ENCODE data around the gene CNNM2.
"Not testable (repeated sequence)": the region's sequence is repeated elsewhere in the genome, so short reads cannot be mapped to it uniquely, and the experiment has no call there.

Gene CNNM2

DNA sequence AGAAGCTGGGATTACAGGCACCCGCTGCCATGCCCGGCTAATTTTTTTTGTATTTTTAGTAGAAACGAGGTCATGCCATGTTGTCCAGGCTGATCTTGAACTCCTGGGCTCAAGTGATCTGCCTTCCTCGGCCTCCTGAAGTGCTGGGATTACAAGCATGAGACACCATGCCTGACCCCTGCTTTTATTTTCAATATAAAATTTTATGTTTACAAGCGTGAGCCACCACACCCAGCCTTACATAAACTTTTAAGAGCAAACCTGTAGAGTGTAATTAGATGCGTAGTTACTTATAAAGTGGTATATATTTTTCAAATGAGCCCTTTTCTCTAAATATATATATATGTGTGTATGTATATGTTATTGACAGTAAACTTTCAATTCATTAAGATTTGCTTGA is 8.7 kb downstream of the CNNM2 start:
- peaks cover 4% of the 10 kb centered on the region for H3K36me3 ChIP-seq (ENCODE audit: insufficient read depth, insufficient read length, low read length)

DNA sequence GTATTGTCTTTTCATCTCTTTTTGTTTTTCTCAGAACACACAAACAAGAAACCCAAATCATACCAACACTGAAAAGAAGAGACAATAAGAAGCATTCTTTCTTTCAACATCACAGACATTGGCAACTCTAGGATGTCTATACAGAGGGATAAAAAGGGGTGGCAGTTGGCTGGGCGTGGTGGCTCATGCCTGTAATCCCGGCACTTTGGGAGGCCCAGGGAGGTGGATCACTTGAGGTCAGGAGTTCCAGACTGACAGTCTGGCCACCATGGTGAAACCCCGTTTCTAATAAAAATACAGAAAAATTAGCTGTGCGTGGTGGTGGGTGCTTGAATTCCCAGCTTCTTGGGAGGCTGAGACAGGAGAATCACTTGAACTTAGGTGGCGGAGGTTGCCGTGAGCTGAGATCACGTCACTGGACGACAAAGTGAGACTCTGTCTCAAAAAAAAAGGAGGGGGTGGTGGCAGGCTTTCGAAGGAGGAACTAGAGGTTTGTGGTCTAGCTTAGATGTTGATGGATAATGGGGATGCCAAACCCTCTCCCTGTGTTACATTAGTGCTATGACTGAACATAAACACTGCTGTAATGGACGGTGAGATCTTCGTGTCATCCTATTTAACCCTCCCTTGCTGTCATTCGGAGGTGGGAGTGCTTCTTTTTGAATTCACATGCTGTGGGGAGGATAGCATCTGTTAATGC is 9.4 kb downstream of the CNNM2 start:
- no peak for DNase-seq (ENCODE audit: low read depth, low spot score)
- Histone ChIP-seq H3K4me3 (ENCODE audit: insufficient read length, low read depth) (no peak overlapping the region), H3K4me1 (ENCODE audit: insufficient read depth, insufficient read length) (no peaks in the 10 kb centered on the region), H3K27me3 (ENCODE audit: insufficient read depth, insufficient read length) (no peaks in the 10 kb centered on the region), H3K9ac (ENCODE audit: insufficient read length, low read depth) (no peak overlapping the region), H3K36me3 (ENCODE audit: insufficient read depth, insufficient read length, low read length) (peaks cover 4% of the 10 kb centered on the region), H3K9me3 (ENCODE audit: insufficient read depth, low read length) (no peaks in the 10 kb centered on the region)
- no peak for TF ChIP-seq YY1 (IDR thresholded peaks at IDR 0.05; ENCODE audit: insufficient read depth, insufficient read length)
- TF ChIP-seq ZNF274 (IDR thresholded peaks at IDR 0.05; ENCODE audit: low read depth, low read length), result no peak
- no peak for TF ChIP-seq SUZ12 (IDR thresholded peaks at IDR 0.05; ENCODE audit: extremely low read depth, insufficient read depth, insufficient read length)

More for the DNA sequence above, 8.7 kb downstream of the CNNM2 start:
- TF ChIP-seq SUZ12 (IDR thresholded peaks at IDR 0.05; ENCODE audit: extremely low read depth, insufficient read depth, insufficient read length) (no peak), ZNF274 (IDR thresholded peaks at IDR 0.05; ENCODE audit: low read depth, low read length) (no peak), YY1 (IDR thresholded peaks at IDR 0.05; ENCODE audit: insufficient read depth, insufficient read length) (no peak)
- Histone ChIP-seq H3K9me3 (ENCODE audit: insufficient read depth, low read length) (no peaks in the 10 kb centered on the region), H3K27me3 (ENCODE audit: insufficient read depth, insufficient read length) (no peaks in the 10 kb centered on the region), H3K4me3 (ENCODE audit: insufficient read length, low read depth) (no peak overlapping the region), H3K4me1 (ENCODE audit: insufficient read depth, insufficient read length) (no peaks in the 10 kb centered on the region), H3K9ac (ENCODE audit: insufficient read length, low read depth) (no peak overlapping the region)
- no peak for DNase-seq (ENCODE audit: low read depth, low spot score)

- H3K27me3 ChIP-seq (ENCODE audit: insufficient read depth, insufficient read length); DNase-seq (ENCODE audit: low read depth, low spot score); H3K9me3 ChIP-seq (ENCODE audit: insufficient read depth, low read length); H3K36me3 ChIP-seq (ENCODE audit: insufficient read depth, insufficient read length, low read length); H3K4me1 ChIP-seq (ENCODE audit: insufficient read depth, insufficient read length); H3K9ac ChIP-seq (ENCODE audit: insufficient read length, low read depth); H3K4me3 ChIP-seq (ENCODE audit: insufficient read length, low read depth): not testable (repeated sequence)
Measured at GRCh38 chr10:102928442-102928841, 10.3 kb downstream of the CNNM2 start.

DNA sequence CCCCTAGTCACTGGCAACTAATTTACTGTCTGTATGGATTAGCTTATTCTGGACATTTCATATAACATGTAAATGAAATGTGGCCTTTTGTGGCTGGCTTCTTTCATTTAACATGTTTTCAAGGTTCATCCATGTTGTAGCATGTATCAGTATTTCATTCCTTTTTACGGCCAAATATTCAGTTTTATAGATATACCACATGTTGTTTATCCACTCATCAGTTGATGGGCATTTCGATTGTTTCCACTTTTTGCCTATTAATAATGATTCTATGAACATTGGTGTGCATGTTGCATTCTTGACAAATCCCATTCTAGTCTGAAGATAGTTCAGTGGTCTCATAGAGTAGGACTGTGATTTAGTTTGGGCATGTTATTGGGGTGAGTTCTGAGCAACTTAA is 12.6 kb downstream of the CNNM2 start:
- TF ChIP-seq SUZ12 (IDR thresholded peaks at IDR 0.05; ENCODE audit: extremely low read depth, insufficient read depth, insufficient read length), result no peak
- no peak for TF ChIP-seq ZNF274 (IDR thresholded peaks at IDR 0.05; ENCODE audit: low read depth, low read length)
- no peak for TF ChIP-seq YY1 (IDR thresholded peaks at IDR 0.05; ENCODE audit: insufficient read depth, insufficient read length)
- DNase-seq (ENCODE audit: low read depth, low spot score), result no peak
- peaks cover 4% of the 10 kb centered on the region for H3K36me3 ChIP-seq (ENCODE audit: insufficient read depth, insufficient read length, low read length)
- no peak overlapping the region for H3K4me3 ChIP-seq (ENCODE audit: insufficient read length, low read depth)
- no peaks in the 10 kb centered on the region for H3K4me1 ChIP-seq (ENCODE audit: insufficient read depth, insufficient read length)
- no peaks in the 10 kb centered on the region for H3K9me3 ChIP-seq (ENCODE audit: insufficient read depth, low read length)
- H3K27me3 ChIP-seq (ENCODE audit: insufficient read depth, insufficient read length), result no peaks in the 10 kb centered on the region
- H3K9ac ChIP-seq (ENCODE audit: insufficient read length, low read depth), result no peak overlapping the region

GRCh38 chr10:102931643-102932042 is 13.5 kb downstream of the CNNM2 start:
- Histone ChIP-seq H3K4me3 (ENCODE audit: insufficient read length, low read depth) (no peak overlapping the region), H3K9me3 (ENCODE audit: insufficient read depth, low read length) (no peaks in the 10 kb centered on the region), H3K36me3 (ENCODE audit: insufficient read depth, insufficient read length, low read length) (peaks cover 4% of the 10 kb centered on the region), H3K9ac (ENCODE audit: insufficient read length, low read depth) (no peak overlapping the region), H3K4me1 (ENCODE audit: insufficient read depth, insufficient read length) (no peaks in the 10 kb centered on the region), H3K27me3 (ENCODE audit: insufficient read depth, insufficient read length) (no peaks in the 10 kb centered on the region)
- DNase-seq (ENCODE audit: low read depth, low spot score), result no peak
- TF ChIP-seq YY1 (IDR thresholded peaks at IDR 0.05; ENCODE audit: insufficient read depth, insufficient read length) (no peak), SUZ12 (IDR thresholded peaks at IDR 0.05; ENCODE audit: extremely low read depth, insufficient read depth, insufficient read length) (no peak), ZNF274 (IDR thresholded peaks at IDR 0.05; ENCODE audit: low read depth, low read length) (no peak)

GRCh38 chr10:102935505-102935904 is 17.4 kb downstream of the CNNM2 start:
- TF ChIP-seq SUZ12 (IDR thresholded peaks at IDR 0.05; ENCODE audit: extremely low read depth, insufficient read depth, insufficient read length) (no peak), ZNF274 (IDR thresholded peaks at IDR 0.05; ENCODE audit: low read depth, low read length) (no peak), YY1 (IDR thresholded peaks at IDR 0.05; ENCODE audit: insufficient read depth, insufficient read length) (no peak)
- Histone ChIP-seq H3K36me3 (ENCODE audit: insufficient read depth, insufficient read length, low read length) (no peaks in the 10 kb centered on the region), H3K27me3 (ENCODE audit: insufficient read depth, insufficient read length) (no peaks in the 10 kb centered on the region), H3K9ac (ENCODE audit: insufficient read length, low read depth) (no peak overlapping the region), H3K4me3 (ENCODE audit: insufficient read length, low read depth) (no peak overlapping the region), H3K4me1 (ENCODE audit: insufficient read depth, insufficient read length) (no peaks in the 10 kb centered on the region), H3K9me3 (ENCODE audit: insufficient read depth, low read length) (no peaks in the 10 kb centered on the region)
- DNase-seq (ENCODE audit: low read depth, low spot score), result no peak

DNA sequence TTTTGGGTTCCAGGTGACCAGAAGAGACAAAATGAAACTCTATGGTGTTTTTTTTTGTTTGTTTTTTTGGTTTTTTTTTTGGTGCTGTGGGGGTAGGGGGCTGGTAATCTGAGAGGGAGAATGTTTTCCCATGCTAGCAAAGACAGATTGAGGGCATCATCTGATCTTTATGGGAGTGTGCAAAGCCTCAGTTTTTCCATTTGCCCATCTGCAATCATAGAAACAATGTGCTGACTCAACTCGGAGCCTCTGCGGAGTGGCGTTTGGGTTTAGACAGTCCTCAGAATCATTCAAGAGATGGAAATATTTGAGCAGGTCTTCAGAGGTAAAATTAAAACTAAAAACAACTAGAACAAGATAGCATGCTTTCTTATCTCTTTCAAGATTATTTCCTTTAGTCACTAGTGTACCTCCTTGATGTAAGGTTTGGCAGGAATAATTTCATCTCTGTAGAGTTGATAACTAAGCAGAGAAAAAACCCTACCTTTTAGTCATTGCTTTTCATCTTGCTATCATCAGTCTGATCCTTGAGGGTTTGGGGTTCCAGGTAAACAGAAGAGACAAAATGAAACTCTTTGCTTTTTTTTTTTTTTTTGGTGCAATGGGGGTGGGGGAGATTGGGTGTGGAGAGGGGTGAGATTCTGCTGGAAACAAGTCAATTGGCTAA is 18.0 kb downstream of the CNNM2 start:
- H3K4me3 ChIP-seq (ENCODE audit: insufficient read length, low read depth), result no peak overlapping the region
- no peak for TF ChIP-seq SUZ12 (IDR thresholded peaks at IDR 0.05; ENCODE audit: extremely low read depth, insufficient read depth, insufficient read length)
- no peak for TF ChIP-seq YY1 (IDR thresholded peaks at IDR 0.05; ENCODE audit: insufficient read depth, insufficient read length)
- TF ChIP-seq ZNF274 (IDR thresholded peaks at IDR 0.05; ENCODE audit: low read depth, low read length), result no peak
- no peak for DNase-seq (ENCODE audit: low read depth, low spot score)
- H3K4me1 ChIP-seq (ENCODE audit: insufficient read depth, insufficient read length), result no peaks in the 10 kb centered on the region
- H3K36me3 ChIP-seq (ENCODE audit: insufficient read depth, insufficient read length, low read length), result no peaks in the 10 kb centered on the region
- no peaks in the 10 kb centered on the region for H3K27me3 ChIP-seq (ENCODE audit: insufficient read depth, insufficient read length)
- no peak overlapping the region for H3K9ac ChIP-seq (ENCODE audit: insufficient read length, low read depth)
- no peaks in the 10 kb centered on the region for H3K9me3 ChIP-seq (ENCODE audit: insufficient read depth, low read length)
